ENCODE results near the gene ADAM33.

ADAM33 gene

GRCh38 chr20:3645309-3646066 lies 36.3 kb downstream of the ADAM33 start:
- FAIRE-seq, result no peak

- no peak for FAIRE-seq
Measured at GRCh38 chr20:3640259-3640658, 41.6 kb downstream of the ADAM33 start.

GRCh38 chr20:3635346-3635745 lies 46.5 kb downstream of the ADAM33 start:
- no peak for FAIRE-seq

GRCh38 chr20:3633913-3634478 lies 47.8 kb downstream of the ADAM33 start:
- FAIRE-seq, result no peak

GRCh38 chr20:3632311-3633004 lies 49.4 kb downstream of the ADAM33 start:
- no peak for FAIRE-seq

GRCh38 chr20:3631534-3631933 lies 50.3 kb downstream of the ADAM33 start:
- FAIRE-seq, result no peak

- no peak for FAIRE-seq
Measured at GRCh38 chr20:3630429-3630828, 51.4 kb downstream of the ADAM33 start.

- no peak for FAIRE-seq
Measured at GRCh38 chr20:3629893-3630292, 51.9 kb downstream of the ADAM33 start.

- no peak for FAIRE-seq
Measured at GRCh38 chr20:3628502-3629314, 53.1 kb downstream of the ADAM33 start.

- no peak for FAIRE-seq
Measured at GRCh38 chr20:3627476-3627875, 54.3 kb downstream of the ADAM33 start.

GRCh38 chr20:3622406-3622805 lies 59.4 kb downstream of the ADAM33 start:
- no peak for FAIRE-seq

GRCh38 chr20:3621111-3621510 lies 60.7 kb downstream of the ADAM33 start:
- no peak for FAIRE-seq
